EL (cell line): ENCODE data around the gene AMIGO2.

Experiments used
- DNase-seq: peaks from one replicate; pipeline ENCODE4 v3.0.0-alpha.2; 2016

Gene AMIGO2

GRCh38 chr12:47032644-47033043 lies 47.1 kb downstream of the AMIGO2 start:
- peak; percentile 65 for DNase-seq

- no peak for DNase-seq
Measured at GRCh38 chr12:47029903-47030302, 49.9 kb downstream of the AMIGO2 start.

- no peak for DNase-seq
Measured at GRCh38 chr12:47028981-47029708, 50.6 kb downstream of the AMIGO2 start.

GRCh38 chr12:47028186-47028585 lies 51.6 kb downstream of the AMIGO2 start:
- DNase-seq = no peak
